K562 (cell line): Measurements from ENCODE around the gene LCP2. TPM values are rescaled to one million over a fixed set of nuclear protein-coding genes. Genes with fewer than 3 reads are reported as not detected.

ENCODE experiments used
- ATAC-seq: fragments of 200-7000 bp; cut with Tn5 transposase; 3 replicates; pipeline ENCODE4 v1.9.1; 2020; ENCODE audit warnings: moderate library complexity
- BruUV-seq: library from RNA; stranded (reverse); fragments of 400-500 nt; replicated peaks from 2 replicates; lab custom pipeline; 2021; lab: Mats Ljungman, UMichigan
- CTCF ChIA-PET: fragments of 300-600 bp; formaldehyde crosslinking; extraction: SDS; loops from one replicate; lab custom pipeline; 2021; ENCODE audit warnings: low intra/inter-chr PET ratio; lab: Yijun Ruan, JAX
- POLR2A ChIA-PET: fragments of 300-600, 350-650 bp; sonication (Branson Sonifier 250); formaldehyde crosslinking; extraction: SDS; loops from one replicate; lab custom pipeline; 2021; ENCODE audit warnings: antibody characterized with exemption, inconsistent platforms; lab: Yijun Ruan, JAX
- DNase-seq, 4 experiments: peaks; one replicate each; pipeline versions ENCODE4 v3.0.0 to v3.0.0-alpha.2; 2011 to 2018; ENCODE audit warnings: low spot score in 3 of 4, mixed read lengths in 3 of 4; ENCODE audit errors: extremely low read depth in 1 of 4
- FAIRE-seq: peaks from 2 replicates; lab custom pipeline; 2011; peaks lifted over from hg19 to GRCh38; lab: Jason Lieb, UNC
- H2AFZ ChIP-seq: 2 replicates; pipeline ENCODE4 v1.6.0; 2011; ENCODE audit warnings: low read depth, low read length, control low read depth, inconsistent platforms
- H3K27ac ChIP-seq: fragments of 200-600 bp; 3 replicates; pipeline ENCODE4 v1.8.0; 2011; ENCODE audit warnings: low read depth, mild to moderate bottlenecking, control low read depth, inconsistent platforms, low read length, moderate library complexity, mixed read lengths; ENCODE audit errors: extremely low read depth
- H3K27me3 ChIP-seq, 2 experiments: fragments of 300-600 bp in 1 of 2; 2 replicates in 1 of 2; 3 replicates in 1 of 2; pipeline versions ENCODE4 v1.6.0 to v1.8.0; 2011; ENCODE audit warnings: inconsistent platforms in 2 of 2, low read length in 2 of 2, mild to moderate bottlenecking in 1 of 2, mixed read lengths in 1 of 2, moderate library complexity in 1 of 2; ENCODE audit not compliant: control insufficient read depth in 2 of 2, insufficient read depth in 2 of 2
- H3K36me3 ChIP-seq: fragments of 300-600 bp; 3 replicates; pipeline ENCODE4 v1.8.0; 2011; ENCODE audit warnings: mild to moderate bottlenecking, low read length, inconsistent platforms; ENCODE audit not compliant: control insufficient read depth, insufficient read depth
- H3K4me1 ChIP-seq, 2 experiments: fragments of 200-600 bp in 1 of 2; replicated peaks in 1 of 2; 2 replicates in 1 of 2; 3 replicates in 1 of 2; pipeline versions ENCODE4 v1.5.1 to v1.8.0; 2011; ENCODE audit warnings: inconsistent platforms in 2 of 2, low read length in 2 of 2, mild to moderate bottlenecking in 1 of 2, mixed read lengths in 1 of 2, moderate library complexity in 1 of 2; ENCODE audit not compliant: control insufficient read depth in 2 of 2, insufficient read depth in 2 of 2
- H3K4me2 ChIP-seq: 2 replicates; pipeline ENCODE4 v1.6.1; 2011; ENCODE audit warnings: low read length, control low read depth, inconsistent platforms, mixed read lengths; ENCODE audit not compliant: insufficient read depth
- H3K4me3 ChIP-seq: fragments of 200-600 bp; sonication (generic), shearing (Covaris generic); 2 replicates; pipeline ENCODE4 v1.5.1; 2016; ENCODE audit warnings: control low read depth, inconsistent platforms
- H3K79me2 ChIP-seq: fragments of 200-600 bp; 3 replicates; pipeline ENCODE4 v1.8.0; 2011; ENCODE audit warnings: low read length, inconsistent platforms; ENCODE audit not compliant: control insufficient read depth, insufficient read depth
- H3K9ac ChIP-seq, 2 experiments: 2 replicates each; pipeline versions ENCODE4 v1.6.0 to v1.6.1; 2011; ENCODE audit warnings: low read depth in 2 of 2, low read length in 2 of 2, control low read depth in 1 of 2, inconsistent platforms in 1 of 2, mild to moderate bottlenecking in 1 of 2, mixed read lengths in 1 of 2; ENCODE audit not compliant: insufficient read depth in 1 of 2
- H3K9me1 ChIP-seq: one replicate; pipeline ENCODE4 v1.6.0; 2011; ENCODE audit warnings: inconsistent platforms, mild to moderate bottlenecking, low read length, moderate library complexity; ENCODE audit not compliant: control insufficient read depth, insufficient read depth
- H3K9me3 ChIP-seq: replicated peaks from 2 replicates; pipeline ENCODE4 v1.5.1; 2011; ENCODE audit warnings: low read depth, low read length, inconsistent platforms; ENCODE audit not compliant: control insufficient read depth, insufficient read depth
- H4K20me1 ChIP-seq: replicated peaks from 2 replicates; pipeline ENCODE4 v1.6.1; 2011; ENCODE audit warnings: low read length, inconsistent platforms, mixed read lengths; ENCODE audit not compliant: control insufficient read depth, insufficient read depth
- C11orf30 ChIP-seq: fragments of 450-650 bp; IDR thresholded peaks from 2 replicates; pipeline ENCODE4 v1.6.1; 2016; ENCODE audit warnings: low read depth, mild to moderate bottlenecking
- HEY1 ChIP-seq: fragments of 250-450 bp; sonication (Bioruptor Pico); IDR thresholded peaks from 2 replicates; pipeline ENCODE4 v1.5.0; 2020; ENCODE audit warnings: mild to moderate bottlenecking, moderate library complexity, borderline replicate concordance
- POLR2H ChIP-seq: IDR thresholded peaks from 2 replicates; pipeline ENCODE4 v1.6.1; 2016; ENCODE audit warnings: missing genetic modification characterization, low read depth, mild to moderate bottlenecking, control low read depth, missing compliant biosample characterization, moderate library complexity
- SLC30A9 ChIP-seq: fragments of 250-450 bp; sonication (Bioruptor Pico); IDR thresholded peaks from 2 replicates; pipeline ENCODE4 v1.8.0; 2022; ENCODE audit warnings: mild to moderate bottlenecking, moderate library complexity
- ZFX ChIP-seq: sonication (generic); formaldehyde crosslinking; IDR thresholded peaks from 2 replicates; pipeline ENCODE4 v1.8.0; 2022; ENCODE audit warnings: mild to moderate bottlenecking, missing genetic modification reagents, moderate library complexity
- ZNF197 ChIP-seq: fragments of 200-800 bp; sonication (Bioruptor generic); IDR thresholded peaks from 2 replicates; pipeline ENCODE4 v1.6.1; 2016; ENCODE audit warnings: low read depth, missing genetic modification characterization, missing compliant biosample characterization
- ZNF24 ChIP-seq: fragments of 450-650 bp; IDR thresholded peaks from 2 replicates; pipeline ENCODE4 v1.6.1; 2016
- WGBS: fragments of 100-300 bp; shearing (Covaris generic); methylation state at CpG from one replicate; pipeline ENCODE4 v1.1.6; 2016; ENCODE audit warnings: low coverage, mixed read lengths; ENCODE audit not compliant: insufficient coverage; ENCODE audit errors: missing lambda C conversion rate; 5-methylcytosine and 5-hydroxymethylcytosine counted together
- in situ Hi-C: fragments of 300-500 bp; cut with MboI; formaldehyde crosslinking; loops from 4 replicates; pipeline ENCODE4 v1.15.0; 2018; ENCODE audit warnings: inconsistent platforms, mixed read lengths
- intact Hi-C: fragments of 100-400 bp; cut with micrococcal nuclease; formaldehyde crosslinking; loops from 2 replicates; pipeline ENCODE4 v1.14.2; 2022
- polyA plus RNA-seq, 8 experiments: library from polyadenylated mRNA; depleted of rRNA in 4 of 8; stranded (reverse) in 5 of 8; unstranded in 3 of 8; fragments of >200 nt; fragmentation: Nextera tagmentation in 2 of 8; fragmentation: Illumina TruSeq in 1 of 8; extraction: Ambion mirVana in 2 of 8; extraction: Trizol in 1 of 8; gene quantifications; 2 replicates each; pipeline versions ENCODE4 v1.2.1 to v1.2.3, GENCODE V29; 2011 to 2014; ENCODE audit warnings: inconsistent platforms in 1 of 8, missing spikeins in 1 of 8
- total RNA-seq, 7 experiments: library from RNA; depleted of rRNA in 6 of 7; stranded (reverse); fragments of >200 nt in 6 of 7; fragmentation: Illumina TruSeq in 2 of 7; extraction: Trizol in 2 of 7; gene quantifications; 2 replicates each; pipeline versions ENCODE4 v1.2.1 to v1.2.3, GENCODE V29; 2011 to 2021; ENCODE audit warnings: low replicate concordance in 1 of 7
- TF ChIP-seq, protein P1 (sequence below): IDR thresholded peaks from 2 replicates; pipeline ENCODE4 v1.6.1; 2016; ENCODE audit warnings: missing genetic modification characterization, missing compliant biosample characterization

LCP2 gene
- total and polyA plus RNA-seq, 9 of the 15 experiments (the other 6 are each of a cell fraction or from before 2014, with no cell fraction given): 4.0 to 31.3 (median 14.6) TPM

- Histone ChIP-seq H3K79me2 (no peaks in the 10 kb centered on the region), H3K4me1 (peaks cover 0 to 3% of the 10 kb centered on the region in 2 experiments; a peak in 2 of 5 replicates), H3K9me1 (no peaks in the 10 kb centered on the region), H3K36me3 (no peaks in the 10 kb centered on the region), H3K9ac (no peak overlapping the region), H3K4me2 (no peak overlapping the region), H3K9me3 (no peaks in the 10 kb centered on the region), H4K20me1 (no peaks in the 10 kb centered on the region), H3K27me3 (peaks cover 0 to 6% of the 10 kb centered on the region in 2 experiments; a peak in 3 of 5 replicates), H3K4me3 (no peak overlapping the region), H2AFZ (no peak overlapping the region), H3K27ac (no peak overlapping the region)
- in situ Hi-C loops (loop anchor here (5.0 kb wide), 2 partner anchors 72 to 112 kb away; no protein-coding TSS in a partner anchor), intact Hi-C loops (loop anchor here (1.0 to 2.0 kb wide), 4 partner anchors 65 to 239 kb away; no protein-coding TSS in a partner anchor)
- TF ChIP-seq HEY1 (CRISPR knock-in tag) (no peak), ZFX (CRISPR knock-in tag) (no peak), ZNF24 (no peak), POLR2H (no peak), SLC30A9 (CRISPR knock-in tag) (no peak), C11orf30 (peak; percentile 2; the same call in 1 of the 2 replicates), ZNF197 (CRISPR knock-in tag) (no peak)
- TF ChIP-seq, protein P1, sequence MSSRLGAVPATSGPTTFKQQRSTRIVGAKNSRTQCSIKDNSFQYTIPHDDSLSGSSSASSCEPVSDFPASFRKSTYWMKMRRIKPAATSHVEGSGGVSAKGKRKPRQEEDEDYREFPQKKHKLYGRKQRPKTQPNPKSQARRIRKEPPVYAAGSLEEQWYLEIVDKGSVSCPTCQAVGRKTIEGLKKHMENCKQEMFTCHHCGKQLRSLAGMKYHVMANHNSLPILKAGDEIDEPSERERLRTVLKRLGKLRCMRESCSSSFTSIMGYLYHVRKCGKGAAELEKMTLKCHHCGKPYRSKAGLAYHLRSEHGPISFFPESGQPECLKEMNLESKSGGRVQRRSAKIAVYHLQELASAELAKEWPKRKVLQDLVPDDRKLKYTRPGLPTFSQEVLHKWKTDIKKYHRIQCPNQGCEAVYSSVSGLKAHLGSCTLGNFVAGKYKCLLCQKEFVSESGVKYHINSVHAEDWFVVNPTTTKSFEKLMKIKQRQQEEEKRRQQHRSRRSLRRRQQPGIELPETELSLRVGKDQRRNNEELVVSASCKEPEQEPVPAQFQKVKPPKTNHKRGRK (tag): no peak
- DNase-seq (no peak), ATAC-seq (no peak), FAIRE-seq (no peak)
- no TSS peak for BruUV-seq
- POLR2A ChIA-PET: interaction anchor here (1.1 to 1.4 kb wide), 2 partner anchors 9 to 64 kb away, joined by 3 to 4 read pairs; no protein-coding TSS in a partner anchor
- CTCF ChIA-PET: interaction anchor here (2.3 to 2.6 kb wide), 3 partner anchors 66 to 114 kb away, joined by 10 to 58 read pairs (median 13); no protein-coding TSS in a partner anchor
- WGBS: 36% methylated on average over 1 of the region's 1 CpG
Measured at GRCh38 chr5:170339780-170340167, 42.2 kb upstream of the LCP2 start.
